T-helper 1 cell treated with Interleukin-12 subunit alpha and Interleukin-12 subunit beta and Interleukin-4 antibody, amounts not matched to agents 30 μg/mL and 1 μg/mL, for 36 hours (primary cell): ENCODE results near the gene MMUT.
"Not testable (repeated sequence)": the region's sequence is repeated elsewhere in the genome, so short reads cannot be mapped to it uniquely, and the experiment has no call there.

Experiments
- H3K27ac Mint-ChIP-seq: one replicate; pipeline ENCODE4 v1.8.0; 2021; ENCODE audit warnings: mild to moderate bottlenecking, mixed read lengths
- H3K27me3 Mint-ChIP-seq: one replicate; pipeline ENCODE4 v1.8.0; 2021; ENCODE audit warnings: low read depth, mixed read lengths
- H3K36me3 Mint-ChIP-seq: one replicate; pipeline ENCODE4 v1.8.0; 2021; ENCODE audit warnings: low read depth, mixed read lengths
- H3K4me1 Mint-ChIP-seq: one replicate; pipeline ENCODE4 v1.8.0; 2021; ENCODE audit warnings: low read depth, mixed read lengths
- H3K4me3 Mint-ChIP-seq: one replicate; pipeline ENCODE4 v1.8.0; 2021; ENCODE audit warnings: mild to moderate bottlenecking, moderate library complexity, mixed read lengths
- H3K9me3 Mint-ChIP-seq: one replicate; pipeline ENCODE4 v1.8.0; 2021; ENCODE audit warnings: mixed read lengths

The MMUT gene

DNA sequence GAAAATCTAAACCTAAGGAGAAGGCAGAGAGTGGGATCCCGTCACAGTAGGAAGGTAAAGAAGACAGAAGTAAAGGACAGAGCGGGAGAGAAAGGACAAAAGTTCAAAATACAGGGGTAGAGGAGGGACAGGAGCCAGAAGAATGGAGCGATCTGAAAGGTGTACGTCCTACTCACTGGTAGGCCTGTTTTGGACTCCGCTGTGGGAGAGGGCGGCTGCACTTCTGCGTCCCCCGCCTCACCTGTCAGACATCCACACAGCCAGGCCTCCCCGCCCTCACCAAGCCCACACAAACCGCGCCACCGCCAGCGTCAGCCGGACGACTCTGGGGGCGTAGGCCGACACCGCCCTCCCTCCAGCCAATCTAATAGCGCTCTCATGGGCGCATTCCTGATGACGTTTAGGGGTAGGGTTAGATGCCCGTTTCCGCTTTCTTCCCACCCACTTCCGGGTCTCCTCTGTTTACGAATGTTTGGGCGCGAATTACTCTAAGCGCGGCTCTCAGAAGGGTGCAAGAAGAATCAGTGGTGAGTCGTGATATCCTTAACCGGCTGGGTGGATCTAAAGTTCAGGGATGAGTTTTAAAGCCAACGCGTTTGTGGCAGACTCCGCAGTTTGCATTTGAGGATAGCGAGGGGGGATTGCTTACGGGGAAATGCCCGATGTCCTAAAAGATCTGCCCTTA is at the start of gene MMUT, which contains the start of gene CENPQ:
TSS of gene MMUT (minus strand) at position 327 of the 685 bp plus-strand sequence. CDS start 3,787 bp downstream, outside the sequence.
TSS of gene CENPQ (plus strand) at position 444 of the 685 bp plus-strand sequence. CDS start 6,807 bp downstream, outside the sequence.
- peaks cover 7% of the 10 kb centered on the region for H3K36me3 Mint-ChIP-seq
- H3K9me3 Mint-ChIP-seq, result no peaks in the 10 kb centered on the region
- H3K27me3 Mint-ChIP-seq, result no peaks in the 10 kb centered on the region
- peak within 1 kb of the TSS; percentile 98 for H3K27ac Mint-ChIP-seq
- peak within 1 kb of the TSS; percentile 96 for H3K4me3 Mint-ChIP-seq
- H3K4me1 Mint-ChIP-seq, result peaks cover 33% of the 10 kb centered on the region

DNA sequence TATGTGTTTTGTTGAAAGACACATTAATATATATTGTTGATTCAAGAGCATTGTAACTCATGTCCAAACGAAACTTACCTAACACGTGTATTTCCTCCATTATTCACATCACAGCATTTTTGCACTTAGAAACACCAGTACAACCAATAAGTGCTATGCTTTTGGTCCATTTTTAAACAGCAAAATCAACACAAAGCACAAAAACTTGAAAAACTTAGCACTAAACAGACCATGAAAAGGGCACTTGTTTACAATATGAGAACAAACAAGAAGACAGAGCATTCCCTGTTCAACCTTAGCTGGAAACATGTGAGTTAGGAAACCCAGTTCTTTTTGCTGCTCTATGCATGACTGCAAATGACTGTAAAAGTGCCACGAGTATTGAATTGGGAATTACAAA is 46.3 kb upstream of the MMUT start:
- Mint-ChIP-seq H3K4me1 (no peaks in the 10 kb centered on the region), H3K27me3 (peaks cover 18% of the 10 kb centered on the region), H3K36me3 (no peaks in the 10 kb centered on the region)

DNA sequence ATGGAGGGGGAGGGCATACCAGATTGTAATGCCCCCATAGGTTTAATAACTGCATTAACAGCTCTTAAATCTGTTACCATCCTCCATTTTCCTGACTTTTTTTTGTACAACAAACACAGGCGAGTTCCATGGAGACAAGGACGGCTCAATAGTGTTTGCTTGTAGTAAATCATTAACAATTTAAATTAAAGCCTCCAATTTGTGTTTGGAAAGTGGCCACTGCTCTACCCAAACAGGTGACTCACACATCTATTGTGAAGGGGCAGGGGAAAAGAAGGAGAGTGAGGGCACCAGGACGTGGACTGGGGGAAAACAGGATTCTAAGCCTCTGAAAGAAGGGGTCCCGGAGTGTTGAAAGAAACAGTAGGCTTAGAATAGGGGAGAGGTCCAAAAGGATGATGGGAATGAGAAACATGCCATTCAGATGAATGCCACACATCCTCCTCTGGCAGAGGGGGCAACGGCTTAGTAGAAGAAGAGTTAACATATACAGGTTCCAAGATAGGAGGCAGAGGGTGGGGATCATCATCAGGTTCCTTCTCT is 43.6 kb upstream of the MMUT start:
- H3K27me3 Mint-ChIP-seq, result peaks cover 13% of the 10 kb centered on the region
- no peaks in the 10 kb centered on the region for H3K9me3 Mint-ChIP-seq
- H3K27ac Mint-ChIP-seq, result no peak overlapping the region
- H3K4me1 Mint-ChIP-seq, result no peaks in the 10 kb centered on the region
- H3K36me3 Mint-ChIP-seq, result no peaks in the 10 kb centered on the region
- H3K4me3 Mint-ChIP-seq, result no peak overlapping the region

More for the DNA sequence above, 46.3 kb upstream of the MMUT start:
- H3K27ac Mint-ChIP-seq, result no peak overlapping the region
- no peak overlapping the region for H3K4me3 Mint-ChIP-seq
- H3K9me3 Mint-ChIP-seq, result no peaks in the 10 kb centered on the region

DNA sequence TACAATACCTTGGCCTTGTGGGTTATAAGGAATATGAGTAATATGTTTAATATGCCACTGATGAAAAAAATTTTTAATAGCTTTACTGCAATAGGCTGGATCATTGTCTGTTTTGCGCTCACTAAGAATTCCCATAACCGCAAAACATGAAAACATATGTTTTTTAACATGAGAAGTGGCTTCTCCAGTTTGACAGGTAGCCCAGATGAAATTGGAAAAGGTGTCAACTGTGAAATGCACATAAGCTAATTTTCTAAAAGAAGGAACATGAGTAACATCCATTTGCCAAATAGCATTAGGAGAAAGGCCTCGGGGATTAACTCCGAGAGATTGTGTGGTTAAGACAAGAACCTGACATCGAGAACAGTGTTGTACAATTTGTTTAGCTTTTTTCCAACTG is 41.6 kb upstream of the MMUT start:
- H3K27ac Mint-ChIP-seq, result no peak overlapping the region
- no peaks in the 10 kb centered on the region for H3K4me1 Mint-ChIP-seq
- H3K36me3 Mint-ChIP-seq, result no peaks in the 10 kb centered on the region
- peaks cover 8% of the 10 kb centered on the region for H3K27me3 Mint-ChIP-seq
- no peaks in the 10 kb centered on the region for H3K9me3 Mint-ChIP-seq
- H3K4me3 Mint-ChIP-seq, result no peak overlapping the region

DNA sequence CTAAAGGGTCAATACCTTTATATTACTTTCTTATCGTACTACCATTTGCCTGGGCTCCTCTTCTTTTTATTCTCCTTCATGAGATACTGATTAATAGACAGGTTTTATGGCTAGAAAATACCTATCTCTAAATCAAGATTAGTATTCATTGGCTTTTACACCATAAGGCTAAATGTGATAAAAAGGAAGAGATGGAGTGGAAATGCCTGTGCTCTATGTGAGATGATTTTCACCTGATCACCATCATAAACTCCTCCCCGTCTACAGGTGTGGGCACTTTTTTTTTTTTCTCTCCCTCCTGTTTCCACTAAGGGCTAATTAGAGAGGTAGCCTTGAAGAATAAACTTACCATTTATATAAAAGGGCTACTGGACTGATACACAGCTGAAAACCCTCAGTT is 36.6 kb upstream of the MMUT start, which contains the start of gene GLYATL3:
TSS of gene GLYATL3 (plus strand) at position 301 of the 400 bp plus-strand sequence. CDS start 12,068 bp downstream, outside the sequence.
- no peak within 1 kb of the TSS for H3K4me3 Mint-ChIP-seq
- no peaks in the 10 kb centered on the region for H3K9me3 Mint-ChIP-seq
- no peaks in the 10 kb centered on the region for H3K27me3 Mint-ChIP-seq
- H3K27ac Mint-ChIP-seq, result no peak within 1 kb of the TSS
- H3K4me1 Mint-ChIP-seq, result no peaks in the 10 kb centered on the region
- H3K36me3 Mint-ChIP-seq, result no peaks in the 10 kb centered on the region

DNA sequence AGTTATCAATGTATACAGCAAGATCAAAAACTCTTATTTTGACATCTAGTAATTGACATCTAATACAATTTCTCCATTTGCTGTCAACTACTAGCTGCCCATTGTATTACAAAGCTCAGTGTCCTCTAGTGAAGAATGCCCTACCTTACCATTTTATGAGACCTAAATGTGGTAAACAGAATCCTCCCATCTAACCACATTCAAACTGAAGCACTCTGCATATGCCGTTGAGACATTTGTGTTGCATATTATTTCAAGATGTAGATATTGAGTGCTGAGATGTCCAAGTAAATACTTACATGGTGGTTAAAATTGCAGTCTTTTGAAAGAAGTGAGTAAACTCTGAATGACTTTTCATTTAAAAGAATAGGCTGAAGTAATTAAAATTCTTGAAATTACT is 36.1 kb upstream of the MMUT start:
- H3K36me3 Mint-ChIP-seq, result no peaks in the 10 kb centered on the region
- no peaks in the 10 kb centered on the region for H3K9me3 Mint-ChIP-seq
- H3K4me1 Mint-ChIP-seq, result no peaks in the 10 kb centered on the region
- H3K27me3 Mint-ChIP-seq, result no peaks in the 10 kb centered on the region
- H3K4me3 Mint-ChIP-seq, result no peak overlapping the region
- H3K27ac Mint-ChIP-seq, result no peak overlapping the region

DNA sequence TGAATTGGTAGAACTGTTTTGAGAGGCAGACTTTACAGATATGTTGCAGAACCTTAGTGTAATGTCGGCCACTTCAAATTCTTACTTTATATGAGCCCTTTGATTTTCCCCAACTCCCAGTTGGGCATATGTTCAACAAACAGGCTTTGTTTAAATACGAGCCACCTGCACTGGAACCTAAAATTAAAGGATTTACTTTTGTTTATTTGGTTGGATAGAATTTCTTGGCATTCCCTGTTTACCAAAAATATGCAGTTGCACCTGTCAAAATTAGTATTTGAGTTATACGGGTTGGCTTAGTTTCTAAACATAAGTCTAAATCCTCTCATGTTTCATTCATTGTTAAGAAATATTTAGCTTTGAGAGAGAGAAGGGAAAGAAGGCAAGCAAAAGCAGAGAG is 34.3 kb upstream of the MMUT start:
- Mint-ChIP-seq H3K9me3 (no peaks in the 10 kb centered on the region), H3K27me3 (no peaks in the 10 kb centered on the region), H3K4me3 (no peak overlapping the region), H3K36me3 (peaks cover 4% of the 10 kb centered on the region), H3K27ac (no peak overlapping the region), H3K4me1 (no peaks in the 10 kb centered on the region)

DNA sequence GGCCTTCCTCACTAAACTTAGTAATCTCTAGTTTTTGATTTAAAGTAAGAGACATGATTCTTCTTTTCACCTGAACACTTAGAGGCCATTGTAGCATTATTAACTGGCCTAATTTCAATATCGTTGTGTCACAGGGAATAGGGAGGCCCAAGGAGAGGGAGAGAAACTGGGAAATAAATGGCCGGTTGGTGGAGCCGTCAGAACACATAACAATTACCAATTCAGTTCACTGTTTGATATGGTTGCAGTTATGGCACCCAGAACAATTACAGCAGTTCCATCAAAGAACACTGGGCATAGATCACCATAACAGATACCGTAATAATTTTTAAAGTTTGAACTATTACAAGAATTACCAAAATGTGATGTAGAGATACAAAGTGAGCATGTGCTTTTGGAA is 27.6 kb upstream of the MMUT start:
- no peaks in the 10 kb centered on the region for H3K4me1 Mint-ChIP-seq
- H3K9me3 Mint-ChIP-seq, result no peaks in the 10 kb centered on the region
- no peak overlapping the region for H3K4me3 Mint-ChIP-seq
- H3K27ac Mint-ChIP-seq, result no peak overlapping the region
- peaks cover 15% of the 10 kb centered on the region for H3K36me3 Mint-ChIP-seq
- no peaks in the 10 kb centered on the region for H3K27me3 Mint-ChIP-seq

DNA sequence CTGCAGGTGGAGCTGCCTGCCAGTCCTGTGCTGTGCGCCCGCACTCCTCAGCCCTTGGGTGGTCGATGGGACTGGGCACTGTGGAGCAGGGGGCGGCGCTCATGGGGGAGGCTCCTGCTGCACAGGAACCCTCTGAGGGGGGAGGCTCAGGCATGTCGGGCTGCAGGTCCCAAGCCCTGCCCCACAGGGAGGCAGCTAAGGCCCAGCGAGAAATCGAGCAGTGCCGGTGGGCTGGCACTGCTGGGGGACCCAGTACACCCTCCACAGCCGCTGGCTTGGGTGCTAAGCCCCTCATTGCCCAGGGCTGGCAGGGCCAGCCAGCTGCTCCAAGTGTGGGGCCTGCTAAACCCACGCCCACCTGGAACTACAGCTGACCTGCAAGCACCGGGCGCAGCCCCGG is 20.3 kb upstream of the MMUT start:
- H3K27me3 Mint-ChIP-seq, H3K4me3 Mint-ChIP-seq, H3K9me3 Mint-ChIP-seq, H3K4me1 Mint-ChIP-seq, H3K27ac Mint-ChIP-seq, H3K36me3 Mint-ChIP-seq: not testable (repeated sequence)

DNA sequence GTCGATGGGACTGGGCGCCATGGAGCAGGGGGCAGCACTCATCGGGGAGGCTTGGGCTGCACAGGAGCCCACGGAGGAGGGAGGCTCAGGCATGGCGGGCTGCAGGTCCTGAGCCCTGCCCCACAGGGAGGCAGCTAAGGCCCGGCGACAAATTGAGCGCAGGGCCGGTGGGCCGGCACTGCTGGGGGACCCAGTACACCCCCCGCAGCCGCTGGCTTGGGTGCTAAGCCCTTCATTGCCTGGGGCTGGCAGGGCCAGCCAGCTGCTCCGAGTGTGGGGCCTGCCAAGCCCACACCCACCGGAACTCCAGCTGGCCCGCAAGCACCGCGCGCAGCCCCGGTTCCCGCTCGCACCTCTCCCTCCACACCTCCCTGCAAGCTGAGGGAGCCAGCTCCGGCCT is 18.8 kb upstream of the MMUT start:
- H3K4me3 Mint-ChIP-seq, H3K36me3 Mint-ChIP-seq, H3K4me1 Mint-ChIP-seq, H3K27me3 Mint-ChIP-seq, H3K27ac Mint-ChIP-seq, H3K9me3 Mint-ChIP-seq: not testable (repeated sequence)

DNA sequence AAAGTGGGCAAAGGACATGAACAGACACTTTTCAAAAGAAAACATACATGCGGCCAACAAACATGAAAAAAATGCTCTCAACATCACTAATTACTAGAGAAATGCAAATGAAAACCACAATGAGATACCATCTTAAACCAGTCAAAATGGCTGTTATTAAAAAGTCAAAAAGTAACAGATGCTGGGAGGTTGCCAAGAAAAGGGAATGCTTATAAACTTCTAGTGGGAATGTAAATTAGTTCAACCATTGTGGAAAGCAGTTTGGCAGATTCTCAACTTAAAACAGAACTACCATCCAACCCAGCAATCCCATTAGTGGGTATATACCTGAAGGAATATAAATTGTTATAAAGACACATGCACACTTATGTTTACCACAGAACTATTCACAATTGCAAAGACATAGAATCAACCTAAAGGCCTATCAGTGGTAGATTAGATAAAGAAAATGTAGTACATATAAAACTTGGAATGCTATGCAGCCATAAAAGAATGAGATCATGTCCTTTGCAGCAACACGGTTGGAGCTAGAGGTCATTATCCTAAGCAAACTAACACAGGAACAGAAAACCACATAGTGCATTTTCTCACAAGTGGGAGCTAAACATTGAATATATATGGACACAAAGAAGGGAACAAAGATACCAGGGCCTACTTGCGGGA is 16.4 kb upstream of the MMUT start:
- peaks cover 14% of the 10 kb centered on the region for H3K36me3 Mint-ChIP-seq
- H3K9me3 Mint-ChIP-seq, result no peaks in the 10 kb centered on the region
- H3K27ac Mint-ChIP-seq, result no peak overlapping the region
- H3K4me1 Mint-ChIP-seq, result no peaks in the 10 kb centered on the region
- no peaks in the 10 kb centered on the region for H3K27me3 Mint-ChIP-seq
- no peak overlapping the region for H3K4me3 Mint-ChIP-seq

DNA sequence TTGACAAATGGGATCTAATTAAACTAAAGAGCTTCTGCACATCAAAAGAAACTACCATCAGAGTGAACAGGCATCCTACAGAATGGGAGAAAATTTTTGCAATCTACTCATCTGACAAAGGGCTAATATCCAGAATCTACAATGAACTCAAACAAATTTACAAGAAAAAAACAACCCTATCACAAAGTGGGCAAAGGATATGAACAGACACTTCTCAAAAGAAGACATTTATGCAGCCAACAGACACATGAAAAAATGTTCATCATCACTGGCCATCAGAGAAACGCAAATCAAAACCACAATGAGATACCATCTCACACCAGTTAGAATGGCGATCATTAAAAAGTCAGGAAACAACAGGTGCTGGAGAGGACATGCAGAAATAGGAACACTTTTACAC is 13.5 kb upstream of the MMUT start:
- not testable (repeated sequence) for H3K4me3 Mint-ChIP-seq, H3K27me3 Mint-ChIP-seq, H3K27ac Mint-ChIP-seq, H3K9me3 Mint-ChIP-seq, H3K4me1 Mint-ChIP-seq
- peaks cover 31% of the 10 kb centered on the region for H3K36me3 Mint-ChIP-seq

DNA sequence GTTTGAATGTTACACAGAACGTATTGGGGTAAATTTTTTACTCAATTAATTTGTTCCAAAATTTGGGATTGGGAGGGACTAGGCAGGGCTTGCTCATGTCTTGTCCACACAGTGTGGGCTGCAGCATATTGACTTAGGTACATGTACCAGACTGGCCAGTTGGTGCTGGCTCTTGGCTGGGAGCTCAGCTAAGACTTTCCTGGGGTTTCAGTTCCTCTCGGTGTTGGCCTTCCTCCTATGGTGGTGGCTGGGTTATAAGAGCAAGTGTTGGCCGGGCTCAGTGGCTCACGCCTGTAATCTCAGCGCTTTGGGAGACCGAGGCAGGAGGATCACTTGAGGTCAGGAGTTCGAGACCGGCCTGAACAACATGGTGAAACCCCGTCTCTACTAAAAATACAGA is 5.0 kb upstream of the MMUT start:
- Mint-ChIP-seq H3K36me3 (peaks cover 8% of the 10 kb centered on the region), H3K4me1 (peaks cover 25% of the 10 kb centered on the region), H3K27me3 (no peaks in the 10 kb centered on the region), H3K9me3 (no peaks in the 10 kb centered on the region), H3K4me3 (no peak overlapping the region), H3K27ac (no peak overlapping the region)

DNA sequence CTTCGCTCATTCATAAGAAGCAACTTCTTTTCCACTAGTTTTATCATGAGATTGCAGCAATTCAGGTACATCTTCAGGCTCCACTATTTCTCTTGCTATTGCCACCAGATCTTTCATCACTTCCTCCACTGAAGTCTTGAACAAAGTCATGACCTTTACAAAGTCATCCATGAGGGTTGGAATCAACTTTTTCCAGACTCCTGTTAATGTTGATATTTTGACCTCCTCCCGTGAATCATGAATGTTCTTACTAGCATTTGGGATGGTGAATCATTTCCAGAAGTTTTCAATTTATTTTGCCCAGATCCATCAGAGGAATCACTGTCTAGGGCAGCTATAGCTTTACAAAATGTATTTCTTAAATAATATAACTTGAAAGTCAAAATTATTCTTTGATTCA is 1.6 kb upstream of the MMUT start:
- no peaks in the 10 kb centered on the region for H3K27me3 Mint-ChIP-seq
- H3K27ac Mint-ChIP-seq, result peak overlapping the region; percentile 29
- H3K9me3 Mint-ChIP-seq, result no peaks in the 10 kb centered on the region
- peaks cover 3% of the 10 kb centered on the region for H3K36me3 Mint-ChIP-seq
- H3K4me1 Mint-ChIP-seq, result peaks cover 35% of the 10 kb centered on the region
- peak overlapping the region; percentile 96 for H3K4me3 Mint-ChIP-seq

DNA sequence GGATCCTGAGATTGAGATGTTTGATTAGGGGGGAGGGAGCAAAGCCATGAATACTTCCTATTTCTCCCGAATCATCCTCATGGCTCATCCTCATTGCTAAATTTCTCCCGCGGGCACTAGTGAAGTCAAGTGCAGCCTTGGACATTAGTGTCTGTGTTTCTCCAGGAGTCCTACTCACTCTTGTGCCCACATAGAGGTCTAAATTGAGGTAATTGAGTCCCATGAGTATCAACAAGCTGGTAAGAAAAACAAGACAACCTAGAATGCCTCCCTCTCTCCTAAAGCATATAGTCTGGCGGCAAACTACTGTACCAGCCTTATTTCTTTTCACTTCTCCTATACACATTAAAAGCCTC is 537 bp upstream of the MMUT start:
- peaks cover 7% of the 10 kb centered on the region for H3K36me3 Mint-ChIP-seq
- H3K27ac Mint-ChIP-seq, result peak overlapping the region; percentile 98
- no peaks in the 10 kb centered on the region for H3K27me3 Mint-ChIP-seq
- peak overlapping the region; percentile 96 for H3K4me3 Mint-ChIP-seq
- H3K9me3 Mint-ChIP-seq, result no peaks in the 10 kb centered on the region
- H3K4me1 Mint-ChIP-seq, result peaks cover 33% of the 10 kb centered on the region
